Cortex of kidney (tissue), 1 donor: ENCODE measurements around the gene HGF.

Experiments
- DNase-seq: peaks from one replicate; lab custom pipeline; 2025; lab: John Stamatoyannopoulos, UW

The HGF gene

GRCh38 chr7:81682873-81683272 lies 87.0 kb downstream of the HGF start:
- DNase-seq: no peak

DNA sequence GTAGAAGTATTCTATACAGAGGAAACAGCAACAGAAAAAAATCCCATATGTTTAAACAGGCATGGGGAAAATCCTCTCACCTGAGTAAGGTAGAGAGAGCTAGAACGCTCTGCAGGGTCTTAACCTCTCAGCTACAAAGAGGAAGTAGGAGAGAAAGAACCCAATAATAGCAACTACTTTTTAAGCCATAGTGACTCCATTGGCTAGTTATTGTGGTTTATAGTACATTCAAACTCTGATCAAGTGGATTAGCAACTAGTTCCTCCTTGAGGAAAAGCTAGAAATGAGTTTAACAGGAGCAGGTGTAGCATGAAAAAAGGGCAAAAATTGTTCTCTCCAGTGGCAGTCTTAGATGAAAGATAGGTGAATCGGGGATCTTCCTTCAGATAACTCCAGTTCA lies 89.7 kb downstream of the HGF start:
- DNase-seq: no peak

DNA sequence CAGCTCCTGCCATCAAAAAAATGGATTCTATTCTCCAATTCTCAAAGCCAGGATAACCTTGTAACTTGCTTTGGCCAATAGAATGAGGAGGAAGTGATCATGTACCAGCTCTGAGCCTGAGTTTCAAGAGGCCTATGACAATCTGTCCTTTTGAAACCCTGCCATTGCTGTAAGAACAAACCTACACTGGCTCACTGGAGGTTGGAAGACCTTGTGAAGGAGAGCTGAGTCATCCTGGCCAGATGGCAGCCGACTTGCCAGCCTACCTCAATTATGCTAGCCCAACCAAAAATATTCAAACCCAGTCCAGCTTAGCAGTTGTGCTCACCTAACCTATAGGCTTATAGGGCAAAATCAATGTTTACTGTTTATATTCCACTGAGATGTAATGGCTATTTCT lies 93.0 kb downstream of the HGF start:
- DNase-seq: no peak

DNA sequence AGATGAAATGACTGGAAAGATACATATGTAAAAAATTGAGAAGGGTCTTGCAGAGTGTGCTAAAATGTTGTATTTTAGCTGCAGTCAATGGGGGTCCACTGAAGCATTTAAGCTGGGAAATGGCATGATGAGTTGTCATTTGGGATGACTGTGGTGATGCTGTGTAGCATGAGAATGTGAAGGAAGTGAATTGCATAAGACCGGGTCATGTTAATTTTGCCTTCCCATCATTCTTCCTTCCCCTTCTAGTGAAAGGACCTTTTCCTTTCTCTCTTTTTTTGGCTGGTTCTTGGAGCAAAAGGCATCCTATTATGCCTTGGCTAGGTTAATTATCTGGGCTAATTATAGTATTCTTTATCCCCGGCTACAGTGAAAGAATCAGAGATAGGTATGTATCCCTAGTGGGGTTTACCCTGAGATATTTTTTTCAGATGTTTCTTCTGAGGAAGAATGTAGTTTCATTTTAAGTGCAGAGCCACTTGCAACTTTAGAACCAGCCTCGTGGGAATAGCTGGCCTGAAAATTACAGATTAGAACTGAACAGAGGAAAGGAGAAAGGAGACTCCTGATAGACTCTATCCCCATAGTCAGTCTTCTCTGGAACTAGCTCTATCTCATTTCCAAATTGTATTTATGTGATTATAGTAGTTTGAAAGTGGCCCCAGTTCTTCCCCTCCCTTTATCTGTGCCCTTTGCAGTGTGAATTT lies 93.6 kb downstream of the HGF start:
- no peak for DNase-seq

DNA sequence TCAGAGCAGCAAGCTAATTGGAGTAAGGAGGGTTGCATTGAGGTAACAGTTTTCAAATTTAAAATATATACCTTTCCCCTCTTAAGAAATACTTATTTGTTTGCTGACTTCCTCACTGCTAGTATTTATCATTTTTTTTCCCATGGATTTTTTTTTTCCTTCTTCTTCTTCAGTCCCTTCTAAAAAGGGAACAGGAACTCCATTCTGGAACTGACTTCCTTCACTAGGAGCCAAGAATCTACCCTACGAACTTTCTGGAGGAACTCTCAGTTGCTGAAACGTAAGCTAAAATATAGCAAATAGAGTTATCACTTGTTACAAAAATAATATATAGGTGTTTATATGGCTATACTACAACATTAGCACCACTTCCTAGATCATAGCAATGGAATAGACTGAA lies 95.4 kb downstream of the HGF start:
- no peak for DNase-seq

- DNase-seq: no peak
Measured at GRCh38 chr7:81672872-81673271, 97.0 kb downstream of the HGF start.

- DNase-seq: no peak
Measured at GRCh38 chr7:81669476-81670105, 100.3 kb downstream of the HGF start.

GRCh38 chr7:81666209-81666608 lies 103.6 kb downstream of the HGF start:
- DNase-seq: no peak

DNA sequence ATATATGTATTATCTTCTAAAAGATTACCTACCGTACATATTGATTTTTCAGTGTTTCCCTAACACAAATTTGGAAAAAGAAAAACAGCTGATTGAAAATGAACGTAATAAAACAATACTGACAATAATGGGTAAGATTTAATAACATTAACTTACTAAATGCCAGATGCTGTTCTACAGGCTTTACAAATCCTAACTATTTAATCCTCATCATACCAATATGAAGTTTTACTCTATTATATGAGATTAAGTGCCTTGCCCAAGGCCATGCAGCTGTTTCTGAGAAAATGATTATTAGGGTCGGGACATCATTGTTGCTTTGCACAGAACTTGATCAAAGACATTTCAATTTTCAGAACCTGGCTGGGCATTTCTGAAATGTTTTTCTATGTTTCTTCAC lies 104.6 kb downstream of the HGF start:
- DNase-seq: no peak

DNA sequence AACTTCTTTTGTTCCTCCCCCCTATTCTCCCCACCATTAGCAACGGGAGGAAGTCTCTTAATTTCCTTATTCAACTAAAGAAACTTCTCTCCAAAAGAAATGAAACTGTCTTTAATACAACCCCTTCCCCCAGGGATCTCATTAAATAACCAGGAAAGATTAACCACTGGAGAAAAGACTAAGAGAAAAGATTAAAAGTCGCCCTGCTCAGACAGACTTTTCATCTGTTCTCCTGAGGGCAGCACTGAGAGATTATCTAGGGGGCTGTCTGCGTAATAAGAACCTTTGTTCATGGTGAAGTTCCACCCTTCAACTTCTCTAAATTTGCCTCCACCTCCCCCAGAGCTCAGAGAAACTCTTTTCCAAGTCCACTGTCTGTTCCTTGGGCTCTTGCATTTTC lies 105.5 kb downstream of the HGF start:
- DNase-seq: no peak

DNA sequence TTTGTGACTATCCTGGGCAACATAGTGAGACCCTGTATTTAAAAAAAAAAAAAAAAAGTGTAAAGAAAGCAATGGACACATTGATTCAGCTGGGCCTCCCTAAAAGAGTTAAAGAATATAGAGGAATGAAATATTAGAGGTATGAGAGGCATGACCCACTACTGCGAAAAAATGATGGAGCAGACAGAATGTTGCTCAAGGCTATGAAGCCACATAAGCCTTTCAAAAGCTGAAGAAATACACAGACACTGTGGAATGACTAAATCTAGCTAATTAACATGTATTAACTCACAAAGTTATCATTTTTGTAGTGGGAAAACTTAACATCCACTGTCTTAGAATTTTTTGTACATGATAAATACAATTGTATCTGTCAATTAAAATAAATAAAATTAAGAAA lies 107.3 kb downstream of the HGF start:
- no peak for DNase-seq

DNA sequence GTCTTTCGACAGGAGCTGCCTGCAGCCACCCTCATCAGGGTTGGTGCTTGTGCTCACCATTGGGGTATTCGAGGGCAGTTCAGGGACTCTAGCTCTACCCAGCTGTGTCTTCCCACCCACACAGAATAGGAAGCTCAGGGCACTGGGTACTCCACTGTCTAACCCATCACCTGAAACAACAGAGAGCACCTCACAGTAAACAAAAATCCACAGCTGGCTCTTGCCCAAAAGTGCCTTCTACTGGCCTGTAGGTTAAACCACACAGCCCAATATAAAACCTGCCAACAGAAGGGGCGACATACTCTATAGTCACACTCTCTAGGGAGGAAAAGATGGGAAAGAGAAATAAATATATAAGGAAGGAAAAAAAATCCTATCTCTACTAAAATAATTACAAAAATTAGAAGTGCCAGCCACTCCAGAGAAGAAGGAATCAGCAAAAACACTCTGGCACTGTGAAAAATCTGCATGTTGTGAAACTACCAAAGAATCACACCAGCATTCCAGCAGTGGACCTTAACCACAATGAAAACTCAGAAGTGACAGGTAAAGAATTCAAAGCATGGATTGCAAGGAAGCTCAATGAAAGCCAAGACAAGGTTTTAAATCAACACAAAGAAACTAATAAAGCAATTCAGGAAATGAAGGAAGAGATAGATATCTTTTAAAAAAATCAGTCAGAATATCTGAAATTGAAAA lies 110.0 kb downstream of the HGF start:
- DNase-seq: no peak

GRCh38 chr7:81657551-81657950 lies 112.3 kb downstream of the HGF start:
- DNase-seq: no peak

- DNase-seq: no peak
Measured at GRCh38 chr7:81655271-81655670, 114.6 kb downstream of the HGF start.

- DNase-seq: no peak
Measured at GRCh38 chr7:81652225-81652624, 117.6 kb downstream of the HGF start.
